A549 (cell line): Measurements from ENCODE around the gene TRIM45. TPM values are rescaled to one million over a fixed set of nuclear protein-coding genes. Genes with fewer than 3 reads are reported as not detected.
"Not testable (repeated sequence)": the region's sequence is repeated elsewhere in the genome, so short reads cannot be mapped to it uniquely, and the experiment has no call there.

Experiments used
- ATAC-seq, 2 experiments: fragments of 200-7000 bp in 1 of 2; fragments of >200 bp in 1 of 2; cut with Nextera tagmentation in 1 of 2; cut with Tn5 transposase in 1 of 2; 3 replicates each; pipeline versions ENCODE4 v1.8.0 to v1.9.1; 2018 to 2020; ENCODE audit warnings: mild to moderate bottlenecking in 1 of 2, moderate library complexity in 1 of 2
- CTCF ChIA-PET: fragments of 300-600 bp; sonication (Branson Sonifier 250); formaldehyde crosslinking; extraction: SDS; loops from one replicate; lab custom pipeline; 2021; ENCODE audit warnings: antibody characterized with exemption, inconsistent platforms; lab: Yijun Ruan, JAX
- POLR2A ChIA-PET: fragments of 350-600 bp; formaldehyde crosslinking; extraction: SDS; loops from one replicate; lab custom pipeline; 2021; ENCODE audit warnings: antibody characterized with exemption, inconsistent platforms; lab: Yijun Ruan, JAX
- DNase-seq, 2 experiments: peaks; one replicate each; pipeline versions ENCODE4 v3.0.0 to v3.0.0-alpha.2; 2011 to 2016; ENCODE audit warnings: low read depth in 1 of 2, low spot score in 1 of 2
- FAIRE-seq: peaks from 2 replicates; lab custom pipeline; 2011; peaks lifted over from hg19 to GRCh38; lab: Jason Lieb, UNC
- H3K27ac ChIP-seq, 2 experiments: fragments of >200 bp; sonication (Bioruptor Twin); formaldehyde crosslinking; 3 replicates each; pipeline ENCODE4 v1.5.1; 2016 to 2017
- H3K4me1 ChIP-seq: fragments of >200 bp; sonication (Bioruptor Twin); formaldehyde crosslinking; 3 replicates; pipeline ENCODE4 v1.6.1; 2016
- H3K4me2 ChIP-seq: fragments of >200 bp; sonication (Bioruptor Twin); formaldehyde crosslinking; 3 replicates; pipeline ENCODE4 v1.6.1; 2016
- H3K4me3 ChIP-seq: fragments of >200 bp; sonication (Bioruptor Twin); formaldehyde crosslinking; 3 replicates; pipeline ENCODE4 v1.5.1; 2016
- H3K9me3 ChIP-seq: fragments of >200 bp; sonication (Bioruptor Twin); formaldehyde crosslinking; 3 replicates; pipeline ENCODE4 v1.6.1; 2016
- CBX2 ChIP-seq: fragments of 200-600 bp; sonication (generic); IDR thresholded peaks from 2 replicates; pipeline ENCODE4 v1.6.1; 2016; ENCODE audit warnings: low read depth, mild to moderate bottlenecking, borderline replicate concordance
- E2F6 ChIP-seq: IDR thresholded peaks from 2 replicates; pipeline ENCODE4 v1.6.1; 2012; ENCODE audit warnings: low read depth, borderline replicate concordance
- EHF ChIP-seq: fragments of 250-450 bp; sonication (Bioruptor Pico); IDR thresholded peaks from 2 replicates; pipeline ENCODE4 v1.5.0; 2020; ENCODE audit warnings: mild to moderate bottlenecking
- ELK1 ChIP-seq: fragments of 150-350 bp; IDR thresholded peaks from 2 replicates; pipeline ENCODE4 v1.6.1; 2014; ENCODE audit warnings: low read depth, mild to moderate bottlenecking, low read length
- GATA3 ChIP-seq: IDR thresholded peaks from 2 replicates; pipeline ENCODE4 v1.6.1; 2012; ENCODE audit warnings: borderline replicate concordance
- HEYL ChIP-seq: fragments of 250-450 bp; sonication (Bioruptor Pico); IDR thresholded peaks from 2 replicates; pipeline ENCODE4 v1.8.0; 2021; ENCODE audit warnings: mild to moderate bottlenecking, moderate library complexity
- HOXA7 ChIP-seq: fragments of 250-450 bp; sonication (Bioruptor Pico); IDR thresholded peaks from 2 replicates; pipeline ENCODE4 v1.5.0; 2020; ENCODE audit warnings: mild to moderate bottlenecking, moderate library complexity
- MYC ChIP-seq: IDR thresholded peaks from 2 replicates; pipeline ENCODE4 v1.6.1; 2012; ENCODE audit warnings: mild to moderate bottlenecking, inconsistent platforms, low read length, improper control_type of control experiment, borderline replicate concordance
- RAD21 ChIP-seq, 2 experiments: fragments of >200 bp in 1 of 2; sonication (Bioruptor Twin) in 1 of 2; formaldehyde crosslinking in 1 of 2; IDR thresholded peaks in 1 of 2; conservative IDR thresholded peaks in 1 of 2; 2 replicates in 1 of 2; 3 replicates in 1 of 2; pipeline ENCODE4 v1.6.1; 2012 to 2018; ENCODE audit warnings: inconsistent platforms in 1 of 2
- TP53 ChIP-seq: fragments of 250-450 bp; sonication (Bioruptor Pico); IDR thresholded peaks from 2 replicates; pipeline ENCODE4 v1.5.0; 2021; ENCODE audit warnings: mild to moderate bottlenecking, moderate library complexity
- ZNF302 ChIP-seq: fragments of 250-450 bp; sonication (Bioruptor Pico); IDR thresholded peaks from 2 replicates; pipeline ENCODE4 v1.9.0; 2021; ENCODE audit warnings: inconsistent platforms, mild to moderate bottlenecking, moderate library complexity
- ZSCAN20 ChIP-seq: fragments of 250-450 bp; sonication (Bioruptor Pico); IDR thresholded peaks from 2 replicates; pipeline ENCODE4 v1.8.0; 2022; ENCODE audit warnings: mild to moderate bottlenecking, moderate library complexity
- WGBS: methylation state at CpG from one replicate; pipeline ENCODE4 v1.1.6; 2017; ENCODE audit errors: missing lambda C conversion rate; 5-methylcytosine and 5-hydroxymethylcytosine counted together
- polyA plus RNA-seq, 4 experiments: library from polyadenylated mRNA; depleted of rRNA in 3 of 4; stranded (reverse); fragments of >200 nt; fragmentation: RNase III in 1 of 4; extraction: RNeasy Plus Mini Kit Qiagen cat#74134 plus additional on column Dnase treatment in 1 of 4; gene quantifications; 2 replicates in 3 of 4; 3 replicates in 1 of 4; pipeline ENCODE4 v1.2.3, GENCODE V29; 2011 to 2017
- TF ChIP-seq, protein P1 (sequence below): fragments of 200-600 bp; sonication (generic); IDR thresholded peaks from 2 replicates; pipeline ENCODE4 v1.6.1; 2016; ENCODE audit warnings: antibody characterized with exemption, mild to moderate bottlenecking, moderate library complexity

The TRIM45 gene
- polyA plus RNA-seq, 2 of the 4 experiments (the other 2 are of a cell fraction), result 3.0 to 3.4 TPM

DNA sequence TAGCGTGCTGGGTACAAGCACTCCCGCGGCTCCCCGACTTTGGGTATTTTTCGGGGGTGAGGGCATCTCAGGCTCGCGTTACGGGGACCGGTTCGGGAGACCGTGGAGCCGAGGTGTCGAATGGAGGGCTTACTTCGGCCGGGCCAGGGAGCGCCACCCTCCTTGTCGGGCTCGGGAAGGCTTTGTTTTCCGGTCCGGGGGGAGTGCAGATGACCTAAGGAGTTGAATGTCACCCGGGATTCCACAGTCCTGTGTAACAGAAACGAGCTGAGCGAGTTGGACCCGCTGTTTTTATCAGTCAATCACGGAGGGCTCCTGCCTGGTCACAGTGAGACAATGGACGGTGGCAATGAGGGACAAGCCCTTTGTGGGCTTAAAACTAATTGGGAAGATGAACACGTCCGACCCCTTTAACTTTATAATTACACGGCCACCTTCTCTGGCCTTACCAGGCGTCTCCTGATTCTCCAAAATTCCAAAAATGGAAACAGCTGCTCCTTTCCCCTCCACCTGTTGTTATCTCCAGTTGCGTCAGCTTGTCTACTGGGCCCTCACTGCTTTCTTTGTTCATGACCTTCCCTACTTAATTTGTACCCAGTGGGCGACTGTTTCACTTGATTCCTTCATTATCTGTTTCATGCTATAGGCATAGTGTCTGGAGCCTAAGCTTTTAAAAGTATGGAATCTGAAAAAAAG is 929 bp upstream of the TRIM45 start:
- no peak for FAIRE-seq
- 78% methylated on average over 27 of the region's 32 CpGs for WGBS
- peak overlapping the region; percentile 60; the same call in 1 of the 3 replicates for H3K4me3 ChIP-seq
- H3K27ac ChIP-seq, result peak overlapping the region; percentile 83 to 93
- POLR2A ChIA-PET, result no interaction called here
- no peak for ATAC-seq
- TF ChIP-seq HEYL, result no peak
- TF ChIP-seq E2F6, result no peak
- TF ChIP-seq, all 56 proteins: peak for 0
- Histone ChIP-seq H3K4me1 (peaks cover 5% of the 10 kb centered on the region; the same call in 2 of the 3 replicates), H3K4me2 (peak overlapping the region; percentile 47), H3K9me3 (no peaks in the 10 kb centered on the region)
- CTCF ChIA-PET, result interaction anchor here (0.6 to 3.5 kb wide), 16 partner anchors 9 to 168 kb away, joined by 3 to 22 read pairs (median 4); no protein-coding TSS in a partner anchor
- DNase-seq, result no peak

GRCh38 chr1:117120774-117121588 is 568 bp downstream of the TRIM45 start:
- H3K4me1 ChIP-seq, result peaks cover 5% of the 10 kb centered on the region; the same call in 2 of the 3 replicates
- WGBS, result 40% methylated on average over 17 of the region's 29 CpGs
- TF ChIP-seq EHF (CRISPR knock-in tag) (no peak), CBX2 (no peak), ZSCAN20 (CRISPR knock-in tag) (no peak), RAD21 (conservative IDR thresholded peaks at IDR 0.05 in 1 of 2, IDR thresholded peaks at IDR 0.05 in 1 of 2) (no peak), TP53 (no peak), GATA3 (no peak), HOXA7 (CRISPR knock-in tag) (no peak), MYC (no peak), ZNF302 (CRISPR knock-in tag) (no peak), ELK1 (no peak)
- TF ChIP-seq, protein P1, sequence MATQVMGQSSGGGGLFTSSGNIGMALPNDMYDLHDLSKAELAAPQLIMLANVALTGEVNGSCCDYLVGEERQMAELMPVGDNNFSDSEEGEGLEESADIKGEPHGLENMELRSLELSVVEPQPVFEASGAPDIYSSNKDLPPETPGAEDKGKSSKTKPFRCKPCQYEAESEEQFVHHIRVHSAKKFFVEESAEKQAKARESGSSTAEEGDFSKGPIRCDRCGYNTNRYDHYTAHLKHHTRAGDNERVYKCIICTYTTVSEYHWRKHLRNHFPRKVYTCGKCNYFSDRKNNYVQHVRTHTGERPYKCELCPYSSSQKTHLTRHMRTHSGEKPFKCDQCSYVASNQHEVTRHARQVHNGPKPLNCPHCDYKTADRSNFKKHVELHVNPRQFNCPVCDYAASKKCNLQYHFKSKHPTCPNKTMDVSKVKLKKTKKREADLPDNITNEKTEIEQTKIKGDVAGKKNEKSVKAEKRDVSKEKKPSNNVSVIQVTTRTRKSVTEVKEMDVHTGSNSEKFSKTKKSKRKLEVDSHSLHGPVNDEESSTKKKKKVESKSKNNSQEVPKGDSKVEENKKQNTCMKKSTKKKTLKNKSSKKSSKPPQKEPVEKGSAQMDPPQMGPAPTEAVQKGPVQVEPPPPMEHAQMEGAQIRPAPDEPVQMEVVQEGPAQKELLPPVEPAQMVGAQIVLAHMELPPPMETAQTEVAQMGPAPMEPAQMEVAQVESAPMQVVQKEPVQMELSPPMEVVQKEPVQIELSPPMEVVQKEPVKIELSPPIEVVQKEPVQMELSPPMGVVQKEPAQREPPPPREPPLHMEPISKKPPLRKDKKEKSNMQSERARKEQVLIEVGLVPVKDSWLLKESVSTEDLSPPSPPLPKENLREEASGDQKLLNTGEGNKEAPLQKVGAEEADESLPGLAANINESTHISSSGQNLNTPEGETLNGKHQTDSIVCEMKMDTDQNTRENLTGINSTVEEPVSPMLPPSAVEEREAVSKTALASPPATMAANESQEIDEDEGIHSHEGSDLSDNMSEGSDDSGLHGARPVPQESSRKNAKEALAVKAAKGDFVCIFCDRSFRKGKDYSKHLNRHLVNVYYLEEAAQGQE, result no peak
- H3K4me2 ChIP-seq, result peak overlapping the region; percentile 88
- H3K9me3 ChIP-seq, result no peaks in the 10 kb centered on the region
- peak; percentile 65 to 67 for ATAC-seq
- ChIA-PET CTCF (interaction anchor here (0.6 to 3.5 kb wide), 5 partner anchors 12 to 164 kb away, joined by 3 to 22 read pairs (median 3); no protein-coding TSS in a partner anchor), POLR2A (no interaction called here)
- peak overlapping the region; percentile 83 to 93 for H3K27ac ChIP-seq
- peak overlapping the region; percentile 60 for H3K4me3 ChIP-seq
- no peak for FAIRE-seq
- DNase-seq, result peak in 1 of 2 experiments; percentile 10

DNA sequence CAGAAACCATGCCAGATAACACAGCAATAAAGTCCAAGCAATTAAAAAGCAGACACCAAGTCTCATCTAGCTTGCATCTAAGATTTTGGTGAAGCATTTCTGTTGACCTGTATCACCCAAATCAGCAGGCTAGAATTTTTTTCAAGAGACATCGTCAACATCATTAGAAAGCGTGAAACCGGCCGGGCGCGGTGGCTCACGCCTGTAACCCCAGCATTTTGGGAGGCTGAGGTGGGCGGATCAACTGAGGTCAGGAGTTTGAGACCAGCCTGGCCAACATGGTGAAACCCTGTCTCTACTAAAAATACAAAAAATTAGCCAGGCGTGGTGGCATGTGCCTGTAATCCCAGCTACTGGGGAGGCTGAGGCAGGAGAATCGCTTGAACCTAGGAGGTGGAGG is 2.4 kb downstream of the TRIM45 start:
- CTCF ChIA-PET, result interaction anchor here (0.7 to 1.5 kb wide), 4 partner anchors 9 to 165 kb away, joined by 3 to 8 read pairs (median 4); no protein-coding TSS in a partner anchor
- H3K4me2 ChIP-seq, H3K27ac ChIP-seq, H3K9me3 ChIP-seq, DNase-seq, H3K4me3 ChIP-seq, ATAC-seq, H3K4me1 ChIP-seq, FAIRE-seq, POLR2A ChIA-PET: not testable (repeated sequence)
- WGBS, result 98% methylated on average over 10 of the region's 10 CpGs
